Fibroblast of villous mesenchyme (primary cell): ENCODE results near the gene NNMT. TPM values are rescaled to one million over a fixed set of nuclear protein-coding genes. Genes with fewer than 3 reads are reported as not detected.

Experiments used
- DNase-seq: peaks from one replicate; pipeline ENCODE4 v3.0.0-alpha.2; 2010; ENCODE audit warnings: low read depth
- H3K4me3 ChIP-seq: 2 replicates; pipeline ENCODE4 v1.5.1; 2011; ENCODE audit warnings: low read depth, mild to moderate bottlenecking, low read length
- CTCF ChIP-seq: IDR thresholded peaks from 2 replicates; pipeline ENCODE4 v1.5.1; 2012; ENCODE audit warnings: low read depth, mild to moderate bottlenecking, low read length; ENCODE audit not compliant: insufficient read depth
- total RNA-seq: library from RNA; depleted of rRNA; stranded (reverse); fragments of >200 nt; gene quantifications from 2 replicates; pipeline ENCODE4 v1.2.3, GENCODE V29; 2012

The NNMT gene
- total RNA-seq, 1 donor, result 505 TPM

- TF ChIP-seq CTCF, result no peak
- no peak overlapping the region for H3K4me3 ChIP-seq
- DNase-seq, result peak; percentile 70
Observed at GRCh38 chr11:114315749-114316368, 19.7 kb downstream of the NNMT start.

GRCh38 chr11:114316980-114317786 lies 21.0 kb downstream of the NNMT start:
- H3K4me3 ChIP-seq, result no peak overlapping the region
- DNase-seq, result peak; percentile 83
- TF ChIP-seq CTCF, result no peak

GRCh38 chr11:114317787-114318137 lies 21.6 kb downstream of the NNMT start:
- H3K4me3 ChIP-seq, result no peak overlapping the region
- peak; percentile 47 for TF ChIP-seq CTCF
- DNase-seq, result peak; percentile 75

- DNase-seq, result no peak
- TF ChIP-seq CTCF, result no peak
Observed at GRCh38 chr11:114318361-114318760, 22.2 kb downstream of the NNMT start.

GRCh38 chr11:114319716-114320328 lies 23.6 kb downstream of the NNMT start:
- no peak for DNase-seq
- TF ChIP-seq CTCF, result no peak
- H3K4me3 ChIP-seq, result no peak overlapping the region

More at GRCh38 chr11:114318361-114318760, 22.2 kb downstream of the NNMT start:
- H3K4me3 ChIP-seq, result no peak overlapping the region

- no peak for TF ChIP-seq CTCF
- H3K4me3 ChIP-seq, result no peak overlapping the region
- peak; percentile 92 for DNase-seq
Observed at GRCh38 chr11:114321621-114322257, 25.5 kb downstream of the NNMT start.
